RPMI8226 (cell line): Measurements from ENCODE around the gene CEP162.

Source experiments
- DNase-seq: peaks from one replicate; pipeline ENCODE4 v3.0.0-alpha.2; 2015

The CEP162 gene

DNA sequence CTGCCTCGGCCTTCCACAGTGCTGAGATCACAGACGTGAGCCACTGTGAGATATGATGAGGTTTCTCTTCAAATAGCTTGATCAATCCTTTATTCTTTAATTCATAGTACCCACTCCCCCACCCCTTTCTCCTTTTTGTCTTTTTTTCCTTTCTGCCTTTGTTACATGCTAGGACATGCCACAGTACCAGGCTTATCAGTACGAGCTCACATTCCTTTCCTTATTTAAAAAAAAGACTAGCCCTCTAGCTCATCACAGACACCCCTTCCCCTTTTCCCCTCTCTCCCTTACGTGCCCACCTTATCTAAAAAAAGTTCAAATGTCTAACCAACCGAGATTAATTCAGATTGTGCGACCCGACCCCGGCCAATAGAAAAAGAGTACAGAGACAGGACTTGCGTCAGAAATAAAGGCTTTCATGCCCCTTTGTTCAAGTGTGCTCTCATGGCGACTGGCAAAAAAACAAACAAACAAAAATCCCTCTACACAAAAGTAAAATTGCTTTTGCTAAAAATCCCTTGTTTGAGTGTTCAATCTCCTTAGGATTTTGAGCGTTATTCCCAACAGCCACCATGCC lies 144.7 kb downstream of the CEP162 start:
- DNase-seq, result no peak

DNA sequence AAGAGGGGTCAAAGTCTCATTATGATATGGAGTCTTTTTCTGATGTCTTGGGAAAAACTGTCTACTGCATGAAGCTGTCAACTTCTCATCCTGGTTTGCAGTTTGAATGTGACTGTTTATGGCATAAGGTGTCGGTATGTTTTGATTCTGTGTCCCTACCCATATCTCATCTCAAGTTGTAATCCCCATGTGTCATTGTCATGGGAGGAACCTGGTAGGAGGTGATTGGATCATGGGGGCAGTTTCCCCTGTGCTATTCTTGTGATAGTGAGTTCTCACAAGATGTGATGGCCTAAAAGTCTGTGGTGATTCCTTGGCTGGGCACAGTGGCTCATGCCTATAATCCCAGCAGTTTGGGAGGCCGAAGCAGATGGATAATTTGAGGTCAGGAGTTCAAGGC lies 146.2 kb downstream of the CEP162 start:
- no peak for DNase-seq

DNA sequence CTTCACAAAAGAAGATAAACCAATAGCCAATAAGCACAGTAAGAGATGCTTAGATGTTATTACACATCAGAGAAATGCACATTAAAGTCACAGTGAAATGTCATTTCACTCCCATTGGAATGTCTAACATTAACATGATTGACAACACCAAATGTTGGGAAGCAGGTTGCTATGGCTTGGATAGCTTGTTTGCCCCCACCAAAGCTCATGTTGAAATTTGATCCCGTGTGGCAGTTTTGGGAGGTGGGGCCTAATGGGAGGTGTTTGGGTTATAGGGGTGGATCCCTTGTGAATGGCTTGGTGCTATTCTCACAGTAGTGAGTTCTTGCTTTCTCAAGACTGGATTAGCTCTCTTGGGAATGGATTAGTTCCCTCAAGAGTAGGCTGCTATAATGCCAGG lies 149.1 kb downstream of the CEP162 start:
- DNase-seq, result no peak

DNA sequence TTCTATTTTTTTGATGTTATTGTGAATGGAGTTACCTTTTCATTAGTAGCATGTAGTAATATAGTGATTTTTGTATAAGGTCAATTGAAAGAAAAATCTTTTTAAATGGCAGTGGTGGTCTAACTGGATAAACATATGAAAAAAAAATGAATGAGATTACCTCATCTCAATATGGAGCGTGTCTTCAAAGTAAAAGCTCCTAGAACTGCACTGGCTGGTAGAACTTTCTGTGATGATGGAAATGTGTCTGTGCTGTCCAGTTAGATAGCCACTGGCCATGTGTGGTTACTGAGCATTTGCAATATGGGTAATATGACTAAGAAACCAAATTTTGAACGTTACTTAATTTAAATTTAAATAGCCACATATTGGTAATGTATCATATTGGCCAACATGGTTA lies 149.8 kb downstream of the CEP162 start:
- no peak for DNase-seq

DNA sequence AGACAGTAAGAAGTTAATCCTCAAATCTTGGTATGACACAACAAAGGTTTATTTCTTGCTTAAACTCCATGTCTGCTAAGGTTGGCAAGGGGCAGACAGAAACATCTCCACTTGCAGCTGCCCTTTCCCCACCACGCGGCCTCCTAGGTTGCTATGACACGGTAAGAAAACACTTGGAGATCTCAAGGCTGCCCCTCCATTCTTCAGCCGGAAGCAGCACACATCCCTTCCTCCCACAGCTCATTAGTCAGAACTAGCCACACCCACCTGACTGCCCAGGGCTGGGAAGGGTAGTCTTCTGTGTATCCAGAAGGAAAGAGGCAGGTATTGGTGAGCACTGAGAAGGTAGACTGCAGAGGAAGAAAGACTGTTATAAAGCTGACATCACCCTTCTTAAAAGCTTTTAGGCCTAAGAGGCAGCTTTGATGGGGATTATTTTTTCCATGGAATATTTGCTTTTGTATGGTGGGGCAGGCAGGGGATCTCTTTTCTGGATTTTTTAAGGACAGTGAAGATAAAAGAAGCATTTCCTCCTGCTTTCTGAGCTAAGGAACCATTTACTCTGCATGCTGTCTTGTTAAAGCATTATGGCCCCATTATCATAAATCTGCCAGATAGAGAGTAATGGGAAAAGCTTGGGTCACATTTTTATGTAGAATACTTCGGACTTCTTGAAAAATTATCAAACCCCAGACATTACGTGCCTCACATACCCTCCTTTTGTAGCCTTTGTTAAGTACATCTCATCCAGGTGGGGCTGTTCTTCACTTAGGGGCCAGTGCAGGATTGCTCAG lies 152.3 kb downstream of the CEP162 start:
- no peak for DNase-seq
